K562 (cell line): ENCODE data around the gene COPB2. TPM values are rescaled to one million over a fixed set of nuclear protein-coding genes. Genes with fewer than 3 reads are reported as not detected.
A peak's percentile ranks its signal among the peaks of the same experiment; 100 is the strongest.

Experiments
- AFF1 ChIP-seq, 2 experiments: fragments of 450-650 bp; IDR thresholded peaks; 2 replicates each; pipeline ENCODE4 v1.6.1; 2018; ENCODE audit warnings: mild to moderate bottlenecking in 2 of 2, low read depth in 1 of 2; ENCODE audit not compliant: partially characterized antibody in 2 of 2
- CBFA2T3 ChIP-seq: fragments of 450-650 bp; IDR thresholded peaks from 2 replicates; pipeline ENCODE4 v1.6.1; 2017
- CEBPG ChIP-seq, 3 experiments: fragments of 200-800 bp in 1 of 3; sonication (Bioruptor generic) in 1 of 3; sonication (generic) in 1 of 3; formaldehyde crosslinking in 1 of 3; IDR thresholded peaks in 2 of 3; conservative IDR thresholded peaks in 1 of 3; 2 replicates each; pipeline versions ENCODE4 v1.6.1 to v1.8.0; 2016 to 2022; ENCODE audit warnings: missing compliant biosample characterization in 2 of 3, missing genetic modification characterization in 2 of 3, mild to moderate bottlenecking in 1 of 3, missing genetic modification reagents in 1 of 3
- DLX4 ChIP-seq: fragments of 250-450 bp; sonication (Bioruptor Pico); IDR thresholded peaks from 2 replicates; pipeline ENCODE4 v1.6.1; 2021; ENCODE audit warnings: mild to moderate bottlenecking
- DNMT1 ChIP-seq: fragments of 450-650 bp; IDR thresholded peaks from 2 replicates; pipeline ENCODE4 v1.6.1; 2016; ENCODE audit warnings: antibody characterized with exemption, mild to moderate bottlenecking
- E2F3 ChIP-seq: fragments of 250-450 bp; sonication (Bioruptor Pico); IDR thresholded peaks from 2 replicates; pipeline ENCODE4 v1.4.0; 2020; ENCODE audit warnings: mild to moderate bottlenecking
- KDM5B ChIP-seq: fragments of 200-600 bp; sonication (generic); IDR thresholded peaks from 2 replicates; pipeline ENCODE4 v1.6.1; 2012; ENCODE audit warnings: low read depth, mild to moderate bottlenecking, moderate library complexity, low read length, control low read depth, inconsistent platforms; ENCODE audit not compliant: insufficient replicate concordance
- KLF13 ChIP-seq: fragments of 450-650 bp; IDR thresholded peaks from 2 replicates; pipeline ENCODE4 v1.6.1; 2016; ENCODE audit warnings: missing genetic modification characterization, low read depth, mild to moderate bottlenecking, missing compliant biosample characterization, moderate library complexity, borderline replicate concordance
- NFYB ChIP-seq: IDR thresholded peaks from 2 replicates; pipeline ENCODE4 v1.6.1; 2011; ENCODE audit warnings: mild to moderate bottlenecking, moderate library complexity; ENCODE audit not compliant: insufficient read length; ENCODE audit errors: extremely low read depth
- PBX2 ChIP-seq, 2 experiments: IDR thresholded peaks in 1 of 2; conservative IDR thresholded peaks in 1 of 2; 2 replicates each; pipeline ENCODE4 v1.6.1; 2016; ENCODE audit warnings: low read depth in 2 of 2, mild to moderate bottlenecking in 1 of 2, missing compliant biosample characterization in 1 of 2, missing genetic modification characterization in 1 of 2, moderate library complexity in 1 of 2
- POLR3A ChIP-seq: IDR thresholded peaks from 2 replicates; pipeline ENCODE4 v1.6.1; 2011; ENCODE audit warnings: borderline replicate concordance, mild to moderate bottlenecking, moderate library complexity; ENCODE audit not compliant: insufficient read length, insufficient read depth; ENCODE audit errors: extremely low read depth
- PTBP1 ChIP-seq: fragments of 200-400 bp; formaldehyde crosslinking; IDR thresholded peaks from 2 replicates; pipeline ENCODE4 v1.6.1; 2017; ENCODE audit warnings: low read depth, low read length
- RB1 ChIP-seq: fragments of 450-650 bp; IDR thresholded peaks from 2 replicates; pipeline ENCODE4 v1.6.1; 2017; ENCODE audit warnings: low read depth, mild to moderate bottlenecking
- SMAD3 ChIP-seq: fragments of 450-650 bp; formaldehyde crosslinking; conservative IDR thresholded peaks from 2 replicates; pipeline ENCODE4 v1.4.0; 2020; ENCODE audit warnings: mild to moderate bottlenecking
- SMARCA4 ChIP-seq: fragments of 450-650 bp; IDR thresholded peaks from 2 replicates; pipeline ENCODE4 v1.6.1; 2016
- TAL1 ChIP-seq: fragments of 450-650 bp; IDR thresholded peaks from 2 replicates; pipeline ENCODE4 v1.6.1; 2016; ENCODE audit warnings: mild to moderate bottlenecking
- ZNF146 ChIP-seq: IDR thresholded peaks from one replicate; pipeline ENCODE4 v1.6.1; 2018; ENCODE audit warnings: missing compliant biosample characterization; ENCODE audit not compliant: unreplicated experiment
- ZNF184 ChIP-seq: sonication (generic); formaldehyde crosslinking; IDR thresholded peaks from 2 replicates; pipeline ENCODE4 v1.5.0; 2020; ENCODE audit warnings: missing genetic modification reagents
- ZNF644 ChIP-seq: fragments of 200-800 bp; sonication (Bioruptor generic); IDR thresholded peaks from 2 replicates; pipeline ENCODE4 v1.6.1; 2016; ENCODE audit warnings: low read depth, missing genetic modification characterization, missing compliant biosample characterization
- ZNF707 ChIP-seq: fragments of 250-450 bp; sonication (Bioruptor Pico); conservative IDR thresholded peaks from 2 replicates; pipeline ENCODE4 v1.8.0; 2022; ENCODE audit warnings: inconsistent platforms, mild to moderate bottlenecking, moderate library complexity
- ZNF717 ChIP-seq: fragments of 250-450 bp; sonication (Bioruptor Pico); IDR thresholded peaks from 2 replicates; pipeline ENCODE4 v1.5.0; 2021
- polyA plus RNA-seq, 8 experiments: library from polyadenylated mRNA; depleted of rRNA in 4 of 8; stranded (reverse) in 5 of 8; unstranded in 3 of 8; fragments of >200 nt; fragmentation: Nextera tagmentation in 2 of 8; fragmentation: Illumina TruSeq in 1 of 8; extraction: Ambion mirVana in 2 of 8; extraction: Trizol in 1 of 8; gene quantifications; 2 replicates each; pipeline versions ENCODE4 v1.2.1 to v1.2.3, GENCODE V29; 2011 to 2014; ENCODE audit warnings: inconsistent platforms in 1 of 8, missing spikeins in 1 of 8
- total RNA-seq, 7 experiments: library from RNA; depleted of rRNA in 6 of 7; stranded (reverse); fragments of >200 nt in 6 of 7; fragmentation: Illumina TruSeq in 2 of 7; extraction: Trizol in 2 of 7; gene quantifications; 2 replicates each; pipeline versions ENCODE4 v1.2.1 to v1.2.3, GENCODE V29; 2011 to 2021; ENCODE audit warnings: low replicate concordance in 1 of 7

The COPB2 gene
- total and polyA plus RNA-seq, 9 of the 15 experiments (the other 6 are each of a cell fraction or from before 2014, with no cell fraction given): 64.3 to 189 (median 130) TPM

DNA sequence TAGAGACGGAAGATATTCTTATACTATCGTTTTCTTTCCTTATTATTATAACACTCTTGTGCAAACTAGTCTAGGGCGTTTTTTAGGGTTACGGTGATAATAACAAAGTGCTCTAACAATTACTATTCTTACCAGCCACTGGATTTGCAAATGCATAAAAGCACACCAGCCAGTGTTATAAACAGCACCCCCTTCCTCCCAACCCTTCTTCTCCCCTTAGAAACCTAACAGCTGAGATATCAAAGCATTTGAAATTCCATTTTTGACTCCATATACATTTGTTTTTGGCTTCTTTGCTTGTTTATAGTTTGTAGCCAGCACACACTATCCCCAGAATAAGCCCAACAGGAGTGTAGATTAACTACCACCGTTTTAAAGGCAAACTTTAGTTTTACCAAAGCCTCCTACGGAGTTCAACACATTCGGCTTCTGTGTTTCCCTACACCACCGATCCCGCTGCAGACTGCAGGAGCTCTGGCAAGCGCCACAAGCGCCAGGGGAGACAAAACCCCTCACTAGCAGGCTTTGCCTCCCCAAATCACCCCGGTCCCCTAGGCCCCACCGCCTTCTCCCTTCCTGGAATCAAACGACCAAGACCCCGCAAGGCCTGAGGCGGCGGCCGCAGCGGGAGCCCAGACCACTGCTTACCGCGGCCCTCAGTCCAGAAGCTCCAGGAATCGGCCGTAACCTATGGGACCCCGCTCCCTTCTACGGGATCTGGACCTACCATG, 461 bp downstream of the COPB2 start (continued):
- no peak for TF ChIP-seq POLR3A
- TF ChIP-seq KLF13 (tag): no peak
- TF ChIP-seq DNMT1: no peak
- no peak for TF ChIP-seq AFF1 (IDR thresholded peaks at IDR 0.05; ENCODE audit: low read depth in 1 of 2, partially characterized antibody in 2 of 2)
- TF ChIP-seq E2F3: no peak
- TF ChIP-seq ZNF707: no peak
- no peak for TF ChIP-seq KDM5B
- TF ChIP-seq ZNF644: no peak
- no peak for TF ChIP-seq CBFA2T3
- no peak for TF ChIP-seq PTBP1
- TF ChIP-seq SMARCA4: peak; percentile 30; the same call in 1 of the 2 replicates
- no peak for TF ChIP-seq PBX2 (CRISPR knock-in tag; IDR thresholded peaks at IDR 0.05; ENCODE audit: low read depth)
- TF ChIP-seq PBX2 (tag; conservative IDR thresholded peaks at IDR 0.05; ENCODE audit: low read depth): no peak
- no peak for TF ChIP-seq CEBPG (CRISPR knock-in tag; IDR thresholded peaks at IDR 0.05)
- no peak for TF ChIP-seq CEBPG (tag; conservative IDR thresholded peaks at IDR 0.05 in 1 of 2, IDR thresholded peaks at IDR 0.05 in 1 of 2)
- no peak for TF ChIP-seq SMAD3 (CRISPR knock-in tag)
- no peak for TF ChIP-seq ZNF184 (CRISPR knock-in tag)
- 0 out of 2 replicates have a peak, but pooled peaks have one; percentile 47 for TF ChIP-seq RB1
- no peak for TF ChIP-seq ZNF717 (CRISPR knock-in tag)
- no peak for TF ChIP-seq NFYB
- no peak for TF ChIP-seq DLX4 (CRISPR knock-in tag)
- no peak for TF ChIP-seq TAL1
- TF ChIP-seq ZNF146 (CRISPR knock-in tag): no peak
